A673 (cell line): Measurements from ENCODE around the gene RNF121.

ENCODE experiments used
- EZH2 ChIP-seq: fragments of 200-600 bp; sonication (generic); IDR thresholded peaks from 2 replicates; pipeline ENCODE4 v1.6.1; 2017; ENCODE audit warnings: borderline replicate concordance, low read depth, mild to moderate bottlenecking, mixed read lengths, antibody characterized with exemption, low read length; ENCODE audit not compliant: poor library complexity, severe bottlenecking
- TF ChIP-seq, protein P1 (sequence below): fragments of 300-800, 200-600 bp; sonication (generic); conservative IDR thresholded peaks from 2 replicates; pipeline ENCODE4 v1.5.1; 2017; ENCODE audit warnings: low read depth, mild to moderate bottlenecking, antibody characterized with exemption, low read length, moderate library complexity, mixed read lengths

DNA sequence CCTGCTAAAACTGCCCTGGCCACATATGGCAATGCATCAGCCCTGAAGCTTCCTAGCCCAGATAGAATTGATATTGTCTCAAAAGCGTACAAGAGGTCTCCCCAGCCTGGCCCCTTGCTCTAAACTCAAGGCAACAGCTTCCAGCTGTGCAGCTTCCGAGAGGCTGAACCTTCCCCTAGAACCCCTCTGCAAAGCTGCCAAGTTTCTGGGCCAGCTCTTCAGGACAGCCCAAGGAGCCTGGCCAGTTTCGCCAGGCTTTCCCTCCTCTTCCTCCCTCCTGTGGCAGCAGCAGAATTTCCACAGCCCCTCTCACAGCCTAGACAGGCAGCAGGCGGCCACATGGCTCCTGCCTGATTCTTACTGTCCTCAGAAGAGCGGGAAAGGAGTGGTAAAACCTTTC is 117.0 kb downstream of the RNF121 start:
- TF ChIP-seq, protein P1, sequence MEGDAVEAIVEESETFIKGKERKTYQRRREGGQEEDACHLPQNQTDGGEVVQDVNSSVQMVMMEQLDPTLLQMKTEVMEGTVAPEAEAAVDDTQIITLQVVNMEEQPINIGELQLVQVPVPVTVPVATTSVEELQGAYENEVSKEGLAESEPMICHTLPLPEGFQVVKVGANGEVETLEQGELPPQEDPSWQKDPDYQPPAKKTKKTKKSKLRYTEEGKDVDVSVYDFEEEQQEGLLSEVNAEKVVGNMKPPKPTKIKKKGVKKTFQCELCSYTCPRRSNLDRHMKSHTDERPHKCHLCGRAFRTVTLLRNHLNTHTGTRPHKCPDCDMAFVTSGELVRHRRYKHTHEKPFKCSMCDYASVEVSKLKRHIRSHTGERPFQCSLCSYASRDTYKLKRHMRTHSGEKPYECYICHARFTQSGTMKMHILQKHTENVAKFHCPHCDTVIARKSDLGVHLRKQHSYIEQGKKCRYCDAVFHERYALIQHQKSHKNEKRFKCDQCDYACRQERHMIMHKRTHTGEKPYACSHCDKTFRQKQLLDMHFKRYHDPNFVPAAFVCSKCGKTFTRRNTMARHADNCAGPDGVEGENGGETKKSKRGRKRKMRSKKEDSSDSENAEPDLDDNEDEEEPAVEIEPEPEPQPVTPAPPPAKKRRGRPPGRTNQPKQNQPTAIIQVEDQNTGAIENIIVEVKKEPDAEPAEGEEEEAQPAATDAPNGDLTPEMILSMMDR: no peak
- TF ChIP-seq EZH2: no peak
